Measurements from ENCODE around the gene OR52K1.
"Not testable (repeated sequence)": the region's sequence is repeated elsewhere in the genome, so short reads cannot be mapped to it uniquely, and the experiment has no call there.

OR52K1 gene

GRCh38 chr11:4491878-4492606, 9.6 kb downstream of the OR52K1 start:
- no peak for DNase-seq

DNA sequence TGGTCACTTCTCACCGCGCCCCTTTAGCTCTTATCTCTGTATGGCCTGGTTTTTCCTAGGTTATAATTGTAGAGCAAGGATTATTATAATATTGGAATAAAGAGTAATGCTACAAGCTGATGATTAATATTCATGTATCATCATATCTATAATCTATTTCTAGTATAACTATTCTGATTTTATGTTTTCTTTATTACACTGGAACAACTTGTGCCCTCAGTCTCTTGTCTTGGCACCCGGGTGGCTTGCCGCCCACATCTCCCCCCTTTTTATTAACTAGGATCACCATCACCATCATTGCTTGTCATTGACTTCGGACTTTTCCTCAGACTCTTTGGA, 11.0 kb downstream of the OR52K1 start:
- DNase-seq = no peak

GRCh38 chr11:4495487-4495886, 13.0 kb downstream of the OR52K1 start:
- DNase-seq = no peak

GRCh38 chr11:4495986-4496385, 13.5 kb downstream of the OR52K1 start:
- no peak for DNase-seq

- no peak for DNase-seq
Measured at GRCh38 chr11:4496557-4497248, 14.3 kb downstream of the OR52K1 start.

DNA sequence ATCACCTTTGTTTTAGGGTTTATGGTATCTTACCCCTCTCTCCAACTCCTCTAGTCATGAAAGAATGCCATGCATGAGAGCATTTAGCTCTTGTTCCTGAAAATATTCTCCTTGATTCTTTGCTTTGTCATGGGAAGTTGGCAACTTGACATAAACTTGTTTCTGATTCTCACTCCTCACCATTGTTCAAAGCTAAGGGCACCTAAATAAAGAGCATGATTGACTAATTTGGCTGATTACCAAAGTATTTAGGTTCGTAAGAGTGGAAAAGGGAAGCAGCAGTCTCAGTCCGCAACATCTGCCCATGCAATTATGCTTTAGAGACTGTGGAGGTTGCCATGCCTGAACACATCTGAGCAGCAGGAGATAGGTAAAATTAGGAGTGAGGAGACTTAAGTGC, 26.4 kb downstream of the OR52K1 start:
- DNase-seq = no peak

DNA sequence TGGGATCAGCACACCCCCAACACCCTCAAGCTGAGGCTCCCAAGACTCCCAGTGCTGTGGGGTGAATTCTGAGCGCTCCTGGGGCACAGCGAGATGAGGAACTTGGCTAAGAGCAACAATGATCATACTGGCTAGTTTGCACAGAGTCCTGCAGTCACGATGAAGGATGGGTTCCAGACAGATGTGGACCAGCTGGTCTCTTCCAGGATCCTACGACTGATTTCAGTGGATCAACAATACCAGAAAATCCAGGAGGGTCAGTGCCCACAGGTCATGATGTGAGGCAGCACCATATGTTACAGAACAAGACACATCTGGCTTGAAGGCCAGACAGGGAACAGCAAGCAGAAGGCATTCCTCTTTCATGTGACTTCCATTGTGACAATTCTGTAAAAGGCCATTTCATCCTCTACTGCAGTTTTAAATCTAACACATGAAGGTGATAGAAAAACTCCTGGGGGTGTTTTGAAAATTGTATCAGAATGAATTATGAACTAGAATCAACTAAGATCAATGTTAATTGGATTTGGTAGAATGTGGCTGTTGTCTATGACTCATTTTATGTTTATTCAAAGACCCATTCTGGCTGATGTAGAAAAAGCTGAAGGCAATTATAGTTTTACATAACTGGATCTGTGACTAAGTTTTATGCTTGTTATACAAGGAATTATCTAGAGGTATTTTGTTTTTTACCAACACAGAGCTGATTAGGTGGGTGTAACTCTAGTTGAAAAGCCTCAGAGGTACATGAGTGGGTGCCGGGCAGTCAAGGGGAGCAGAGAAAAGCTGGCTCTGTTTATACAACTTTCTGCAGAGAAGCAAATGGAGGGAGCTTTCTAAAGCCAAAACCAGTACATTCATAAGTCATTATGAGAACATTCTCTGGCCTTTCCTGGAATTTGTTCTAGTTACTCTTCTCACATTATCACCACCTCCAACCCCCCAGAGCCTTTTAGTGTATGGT, 29.1 kb downstream of the OR52K1 start:
- DNase-seq = no peak

GRCh38 chr11:4514196-4514595, 31.8 kb downstream of the OR52K1 start:
- no peak for DNase-seq

GRCh38 chr11:4522339-4522738, 39.9 kb downstream of the OR52K1 start:
- DNase-seq = no peak

DNA sequence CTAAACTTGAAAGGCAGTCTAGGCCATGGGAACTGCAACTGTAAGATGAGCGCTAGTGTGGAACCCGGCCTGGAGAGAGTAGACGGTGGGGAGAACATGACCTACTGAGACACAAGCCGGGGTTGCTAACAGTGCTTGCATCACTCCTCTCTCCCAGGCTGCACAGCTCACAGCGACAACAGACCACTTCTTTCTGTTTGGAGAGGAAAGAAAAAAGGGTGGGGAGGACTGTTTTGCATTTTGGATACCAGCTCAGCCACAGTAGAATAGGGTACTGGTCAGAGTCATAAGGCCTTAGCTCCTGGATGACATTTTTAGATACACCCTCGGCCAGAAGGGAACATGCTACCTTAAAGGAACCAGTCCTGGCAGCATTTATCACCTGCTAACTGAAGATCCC, 40.3 kb downstream of the OR52K1 start:
- no peak for DNase-seq

- DNase-seq = no peak
Measured at GRCh38 chr11:4523666-4524065, 41.2 kb downstream of the OR52K1 start.

DNA sequence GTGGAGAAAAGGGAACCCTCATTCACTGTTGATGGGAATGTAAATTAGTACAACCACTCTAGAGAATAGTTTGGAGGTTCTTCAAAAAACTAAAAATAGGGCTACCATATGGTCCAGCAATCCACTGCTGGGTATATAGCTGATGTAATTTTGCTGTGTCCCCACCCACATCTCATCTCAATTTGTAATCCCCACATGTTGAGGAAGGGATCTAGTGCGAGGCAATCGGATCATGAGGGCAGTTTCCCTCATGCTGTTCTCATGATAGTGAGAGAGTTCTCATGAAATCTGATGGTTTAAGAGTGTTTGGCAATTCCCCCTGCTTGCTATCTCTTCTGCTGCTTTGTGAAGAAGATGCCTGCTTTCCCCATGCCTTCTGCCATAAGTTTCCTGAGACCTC, 45.5 kb downstream of the OR52K1 start:
- no peak for DNase-seq

DNA sequence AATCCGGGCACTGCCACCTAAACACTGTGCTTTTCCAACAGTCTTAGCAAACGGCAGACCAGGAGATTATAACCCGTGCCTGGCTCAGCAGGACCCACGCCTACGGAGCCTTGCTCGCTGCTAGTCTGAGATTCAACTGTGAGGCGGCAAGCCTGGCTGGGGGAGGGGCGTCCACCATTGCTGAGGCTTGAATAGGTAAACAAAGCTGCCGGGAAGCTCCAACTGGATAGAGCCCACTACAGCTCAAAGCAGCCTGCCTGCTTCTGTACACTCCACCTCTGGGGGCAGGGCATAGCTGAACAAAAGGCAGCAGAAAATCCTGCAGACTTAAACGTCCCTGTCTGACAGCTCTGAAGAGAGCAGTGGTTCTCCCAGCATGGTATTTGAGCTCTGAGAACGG, 49.2 kb downstream of the OR52K1 start:
- DNase-seq = not testable (repeated sequence)

- DNase-seq = peak; percentile 69 to 73
Measured at GRCh38 chr11:4539603-4540219, 57.3 kb downstream of the OR52K1 start.

DNA sequence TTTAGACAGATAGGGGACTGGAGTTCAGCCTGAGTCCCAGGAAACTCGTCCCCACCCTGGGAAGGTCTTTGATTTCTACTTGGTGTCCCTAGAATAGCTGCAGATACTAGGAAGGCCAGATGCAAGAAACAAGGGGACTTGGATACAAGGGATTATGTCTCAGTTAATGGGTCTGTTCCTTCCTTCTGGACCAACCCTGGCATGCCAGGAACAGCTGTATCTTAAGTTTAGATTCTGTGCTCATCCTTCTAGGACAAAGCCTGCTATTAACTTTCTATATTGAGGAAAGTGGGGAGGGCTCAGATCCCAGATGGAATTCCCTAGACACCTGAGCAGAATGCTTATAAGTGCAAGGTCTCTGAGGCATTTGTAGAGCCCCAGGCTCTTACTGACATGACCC, 58.6 kb downstream of the OR52K1 start:
- DNase-seq = no peak

All from activated T-cell treated with anti-CD3 and anti-CD28 coated beads, Interleukin-2, amount 50 U/mL, for 48 hours (primary cell).